ENCODE data around the gene VSX1.

The VSX1 gene

GRCh38 chr20:25065625-25066338, 16.2 kb downstream of the VSX1 start:
- DNase-seq = peak; percentile 52
- peak; percentile 48 for ATAC-seq

GRCh38 chr20:25065072-25065624, 16.8 kb downstream of the VSX1 start:
- DNase-seq = no peak
- no peak for ATAC-seq

- DNase-seq (no peak), ATAC-seq (no peak)
These were observed 17.3 kb downstream of the VSX1 start for GRCh38 chr20:25064561-25065071.

- ATAC-seq (no peak), DNase-seq (no peak)
These were observed 18.0 kb downstream of the VSX1 start for GRCh38 chr20:25063981-25064380.

- ATAC-seq (no peak), DNase-seq (no peak)
These were observed 18.4 kb downstream of the VSX1 start for GRCh38 chr20:25063546-25063945.

GRCh38 chr20:25062841-25063240, 19.1 kb downstream of the VSX1 start:
- no peak for ATAC-seq
- DNase-seq = no peak

GRCh38 chr20:25061821-25062530, 20.0 kb downstream of the VSX1 start:
- DNase-seq = no peak
- ATAC-seq = no peak

GRCh38 chr20:25061103-25061799, 20.7 kb downstream of the VSX1 start:
- no peak for ATAC-seq

GRCh38 chr20:25059866-25060465, 22.0 kb downstream of the VSX1 start:
- DNase-seq = no peak
- no peak for ATAC-seq

More at GRCh38 chr20:25061103-25061799, 20.7 kb downstream of the VSX1 start:
- no peak for DNase-seq

- DNase-seq (no peak), ATAC-seq (no peak)
These were observed 22.8 kb downstream of the VSX1 start for GRCh38 chr20:25058847-25059810.

GRCh38 chr20:25058051-25058846, 23.7 kb downstream of the VSX1 start, which contains the start of gene ACSS1:
ACSS1 (minus strand) TSS chr20:25058139; CDS start chr20:25058102, 37 bp downstream.
- peak; percentile 60 for ATAC-seq
- peak; percentile 69 for DNase-seq

GRCh38 chr20:25057234-25058050, 24.5 kb downstream of the VSX1 start:
- DNase-seq = peak; percentile 81
- ATAC-seq = peak; percentile 57

GRCh38 chr20:25056690-25057233, 25.2 kb downstream of the VSX1 start:
- DNase-seq (no peak), ATAC-seq (no peak)

- ATAC-seq (no peak), DNase-seq (no peak)
These were observed 26.0 kb downstream of the VSX1 start for GRCh38 chr20:25055711-25056495.

GRCh38 chr20:25054995-25055629, 26.8 kb downstream of the VSX1 start:
- ATAC-seq (no peak), DNase-seq (no peak)

- DNase-seq = no peak
- no peak for ATAC-seq
These were observed 27.7 kb downstream of the VSX1 start for GRCh38 chr20:25054096-25054820.

Measured in stimulated activated naive CD8-positive, alpha-beta T cell treated with anti-CD3 and anti-CD28 coated beads, Interleukin-15, Interleukin-2, amounts not matched to agents 100 U/mL and 50 U/mL, for 24 hours (primary cell).